ENCODE measurements around the gene BTG2. TPM values are rescaled to one million over a fixed set of nuclear protein-coding genes. Genes with fewer than 3 reads are reported as not detected.

BTG2 gene
- total RNA-seq, 3 donors from 2014 or later, result 73.0 to 101 (median 80.5) TPM

DNA sequence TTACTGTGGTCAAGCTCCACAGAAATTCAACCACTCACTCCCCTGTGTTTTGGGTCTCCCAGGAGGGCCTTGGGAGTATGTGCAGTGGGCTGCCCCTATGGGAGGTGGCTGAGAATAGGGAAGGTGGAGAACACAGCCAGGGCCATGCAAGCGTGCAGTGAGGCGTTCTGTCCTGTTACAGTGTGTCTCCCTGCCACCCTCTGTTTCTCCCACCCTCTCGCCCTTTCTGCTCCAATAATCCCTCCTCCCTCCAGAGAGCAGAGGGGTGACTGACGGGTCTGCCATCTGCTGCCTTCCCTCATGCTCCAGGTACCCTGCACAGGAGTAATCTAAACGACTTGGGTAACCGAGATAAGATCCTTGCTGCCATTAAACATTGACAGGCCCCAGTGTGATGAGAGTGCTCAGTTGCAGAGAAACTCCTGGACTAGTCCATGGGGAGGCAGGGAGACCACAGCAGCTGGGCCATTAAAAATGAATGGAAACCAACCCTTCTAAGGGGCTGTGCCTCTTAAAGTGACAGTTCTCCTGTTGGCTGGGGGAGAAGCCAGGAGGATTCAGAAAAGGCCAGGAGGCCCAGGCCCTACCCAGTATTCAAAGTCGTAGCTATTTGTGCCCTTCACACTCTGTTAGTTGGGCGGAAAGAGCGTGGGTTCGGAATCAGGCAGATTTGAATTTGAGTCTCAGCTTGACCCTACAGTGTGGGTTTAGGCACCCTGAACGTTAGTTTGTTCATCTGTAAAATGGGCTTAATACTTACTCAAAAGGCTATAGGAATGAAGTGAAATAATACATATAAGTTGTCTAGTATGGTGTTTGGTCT lies 22.4 kb upstream of the BTG2 start:
- Mint-ChIP-seq H3K27me3 (ENCODE audit: low read depth) (no peaks in the 10 kb centered on the region), H3K4me3 (no peak overlapping the region), H3K36me3 (ENCODE audit: insufficient read depth) (no peaks in the 10 kb centered on the region), H3K4me1 (ENCODE audit: low read depth) (peaks cover 53% of the 10 kb centered on the region), H3K9me3 (no peaks in the 10 kb centered on the region)
- ATAC-seq, result no peak
- no peak for DNase-seq

DNA sequence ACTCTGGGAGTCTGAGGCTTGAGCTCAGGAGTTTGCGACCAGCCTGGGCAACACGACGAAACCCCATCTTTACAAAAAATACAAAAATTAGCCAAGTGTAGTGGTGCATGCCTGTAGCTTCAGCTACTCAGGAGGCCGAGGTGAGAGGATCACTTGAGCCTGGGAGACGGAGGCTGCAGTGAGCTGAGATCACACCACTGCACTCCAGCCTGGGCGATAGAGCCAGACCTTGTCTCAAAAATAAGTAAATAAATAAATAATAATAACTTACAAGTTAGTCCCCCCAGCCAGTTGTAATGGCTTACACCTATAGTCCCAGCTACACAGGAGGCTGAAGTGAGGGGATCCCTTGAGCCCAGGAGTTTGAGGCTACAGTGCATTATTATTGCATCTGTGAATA lies 21.7 kb upstream of the BTG2 start:
- ATAC-seq (no peak), DNase-seq (no peak)
- Mint-ChIP-seq H3K27me3 (ENCODE audit: low read depth) (no peaks in the 10 kb centered on the region), H3K36me3 (ENCODE audit: insufficient read depth) (no peaks in the 10 kb centered on the region), H3K4me1 (ENCODE audit: low read depth) (peaks cover 53% of the 10 kb centered on the region), H3K9me3 (no peaks in the 10 kb centered on the region), H3K4me3 (no peak overlapping the region)

DNA sequence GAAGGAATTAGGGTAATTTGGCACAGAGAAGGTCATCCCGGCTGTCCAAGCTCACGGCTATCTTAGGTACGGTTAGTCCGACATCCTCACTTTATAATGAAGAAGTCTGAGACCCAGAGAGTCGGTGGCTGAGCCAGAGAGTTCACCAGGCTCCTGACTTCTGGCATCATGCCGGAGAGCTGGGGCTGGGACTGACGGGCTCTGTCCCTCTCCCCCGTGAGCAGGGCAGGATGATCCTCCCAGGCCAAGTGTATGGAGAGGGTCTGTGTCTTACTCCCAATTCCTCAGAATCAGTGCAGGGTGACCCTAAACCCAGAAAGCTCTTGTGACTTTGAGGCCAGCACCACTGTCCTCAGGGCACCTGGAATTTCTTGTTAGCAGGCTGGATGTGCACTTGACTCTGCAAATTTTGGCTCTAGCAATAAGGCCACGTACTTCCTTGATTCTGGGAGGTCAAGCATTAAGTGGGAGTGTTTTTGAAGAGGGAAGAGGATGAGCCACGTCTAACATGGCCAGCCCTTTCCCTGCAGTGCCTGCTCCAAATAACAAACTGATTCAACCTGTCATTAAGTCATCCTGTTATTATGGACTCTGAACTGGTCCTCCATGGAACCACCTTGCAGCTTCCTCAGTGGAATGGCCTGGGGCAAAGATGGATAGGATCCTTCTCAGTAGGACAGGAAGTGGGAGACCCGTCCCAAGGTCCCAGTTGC lies 20.8 kb upstream of the BTG2 start:
- no peaks in the 10 kb centered on the region for H3K36me3 Mint-ChIP-seq (ENCODE audit: insufficient read depth)
- H3K27me3 Mint-ChIP-seq (ENCODE audit: low read depth), result no peaks in the 10 kb centered on the region
- H3K9me3 Mint-ChIP-seq, result no peaks in the 10 kb centered on the region
- no peak overlapping the region for H3K4me3 Mint-ChIP-seq
- ATAC-seq (no peak), DNase-seq (no peak)
- H3K4me1 Mint-ChIP-seq (ENCODE audit: low read depth), result peaks cover 57% of the 10 kb centered on the region

DNA sequence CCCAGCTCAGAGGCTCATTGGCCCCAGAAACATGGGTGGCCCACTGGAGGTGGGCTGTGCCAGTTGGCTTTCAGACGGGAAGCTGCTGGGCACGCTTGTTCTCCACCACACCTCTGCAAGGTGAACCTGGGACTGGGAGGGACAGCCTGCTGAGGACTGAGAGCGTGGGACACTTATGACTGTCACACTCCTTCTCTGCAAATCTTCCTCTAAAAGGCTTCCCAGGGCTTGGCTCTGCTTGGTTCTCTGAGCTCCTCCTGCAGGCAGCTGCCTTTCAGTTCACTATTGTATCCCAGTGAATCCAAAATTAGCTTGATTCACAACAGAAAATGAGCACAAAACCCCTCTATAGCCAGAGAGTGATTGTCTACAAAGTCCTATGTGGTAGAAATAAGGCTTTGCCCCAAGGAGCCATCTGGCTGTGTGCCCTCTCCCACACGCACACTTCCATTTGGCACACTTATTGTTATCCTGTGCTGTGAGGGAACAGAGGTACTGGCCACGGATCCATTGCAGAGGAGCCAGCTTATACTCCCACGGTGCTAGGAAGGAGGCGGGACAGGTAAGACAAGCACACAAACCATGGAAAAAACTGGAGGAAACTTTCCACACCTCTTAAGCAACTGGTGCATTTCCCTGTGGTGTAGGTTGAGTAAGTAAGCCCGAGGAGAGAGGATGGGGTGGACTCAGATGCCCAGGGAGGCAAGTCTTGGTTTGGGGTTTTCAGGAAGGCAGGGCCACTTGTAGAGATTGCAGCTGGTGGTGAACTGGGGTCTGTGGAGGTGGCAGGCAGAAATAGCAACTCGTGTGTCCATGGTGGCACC lies 18.9 kb upstream of the BTG2 start:
- no peak for DNase-seq
- no peak for ATAC-seq
- Mint-ChIP-seq H3K4me3 (peak overlapping the region; percentile 54), H3K4me1 (ENCODE audit: low read depth) (peaks cover 67% of the 10 kb centered on the region), H3K27me3 (ENCODE audit: low read depth) (no peaks in the 10 kb centered on the region), H3K36me3 (ENCODE audit: insufficient read depth) (no peaks in the 10 kb centered on the region), H3K9me3 (no peaks in the 10 kb centered on the region)

DNA sequence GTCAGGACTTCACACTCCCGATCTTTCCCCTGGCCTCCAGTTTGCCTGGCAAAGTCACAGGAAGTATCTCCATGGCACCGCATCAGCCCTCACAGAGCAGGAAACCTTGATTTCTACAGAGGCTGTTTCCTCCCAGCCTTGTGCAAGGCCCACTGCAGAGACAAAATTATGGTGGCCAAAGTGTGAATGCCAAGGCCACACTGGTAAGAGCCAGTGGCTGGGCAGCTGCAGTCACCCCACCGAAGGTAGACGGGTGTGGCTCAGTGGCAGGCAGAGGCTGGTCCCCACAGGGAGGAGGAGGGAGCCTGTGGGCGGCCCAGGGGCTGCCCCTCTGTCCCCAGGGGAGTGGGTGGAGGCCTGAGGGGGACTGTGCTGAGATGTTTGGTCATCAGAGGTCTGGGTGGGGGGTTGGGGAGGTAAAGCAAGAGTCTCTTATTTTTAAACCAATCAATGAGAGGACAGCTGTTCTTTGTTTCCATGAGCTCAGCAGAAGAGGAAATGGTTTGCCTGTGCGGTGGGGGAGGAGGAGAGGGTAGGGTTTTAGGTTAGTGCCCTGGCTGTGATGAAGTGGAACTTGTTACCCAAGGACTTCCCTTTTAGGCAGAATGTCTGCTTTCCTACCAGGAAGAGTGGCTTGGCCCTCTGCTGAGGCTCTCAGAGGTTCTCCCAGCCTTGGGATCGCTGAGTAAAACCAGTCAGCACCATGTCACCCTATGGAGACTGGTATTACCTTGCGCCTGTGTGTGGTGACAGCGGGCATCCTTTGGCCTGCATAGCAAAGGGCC lies 18.0 kb upstream of the BTG2 start:
- Mint-ChIP-seq H3K4me1 (ENCODE audit: low read depth) (peaks cover 74% of the 10 kb centered on the region), H3K9me3 (no peaks in the 10 kb centered on the region), H3K27me3 (ENCODE audit: low read depth) (no peaks in the 10 kb centered on the region), H3K36me3 (ENCODE audit: insufficient read depth) (no peaks in the 10 kb centered on the region), H3K4me3 (peak overlapping the region; percentile 54)
- ATAC-seq (peak; percentile 5 to 10), DNase-seq (peak; percentile 65)

DNA sequence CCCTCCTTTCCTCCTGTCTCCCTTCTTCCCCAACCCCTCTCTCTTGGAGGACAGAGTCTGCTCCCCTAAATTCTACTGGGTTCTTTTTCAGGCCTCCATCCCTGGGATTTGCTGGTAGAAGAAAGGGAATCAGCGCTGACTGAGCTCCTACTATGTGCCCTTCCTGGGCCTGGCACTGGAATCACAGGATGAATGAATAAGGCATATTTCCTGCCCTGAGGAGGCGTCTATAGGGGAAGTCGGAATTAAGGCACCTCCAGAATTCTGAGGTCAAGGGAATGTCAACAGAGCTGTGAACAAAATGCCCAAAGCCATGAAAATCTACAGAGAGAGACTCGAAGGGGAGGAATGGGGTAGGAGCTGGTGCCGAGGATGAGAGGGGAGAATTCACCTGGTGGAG lies 17.4 kb upstream of the BTG2 start:
- no peak for ATAC-seq
- no peaks in the 10 kb centered on the region for H3K36me3 Mint-ChIP-seq (ENCODE audit: insufficient read depth)
- H3K4me1 Mint-ChIP-seq (ENCODE audit: low read depth), result peaks cover 74% of the 10 kb centered on the region
- DNase-seq, result no peak
- H3K9me3 Mint-ChIP-seq, result no peaks in the 10 kb centered on the region
- no peaks in the 10 kb centered on the region for H3K27me3 Mint-ChIP-seq (ENCODE audit: low read depth)
- peak overlapping the region; percentile 49 for H3K4me3 Mint-ChIP-seq

DNA sequence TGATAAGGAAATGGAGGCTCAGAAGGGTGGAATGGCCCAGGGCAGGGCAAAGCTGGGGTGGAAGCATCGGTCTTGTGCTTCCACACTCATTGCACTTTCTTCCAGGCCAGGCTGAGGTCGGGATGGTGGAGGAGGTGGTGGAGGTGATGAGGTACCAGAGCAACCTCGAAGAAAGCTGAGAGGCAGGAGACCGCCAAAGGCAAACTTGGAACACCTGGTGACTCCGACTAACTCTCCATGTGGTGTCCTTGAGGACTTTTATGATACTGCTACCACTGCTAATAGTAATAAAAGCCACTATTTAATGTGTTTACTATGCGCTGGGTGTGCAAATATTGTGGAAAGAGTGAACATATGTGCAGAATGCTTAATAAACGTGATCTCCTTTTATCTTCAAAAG lies 16.9 kb upstream of the BTG2 start:
- Mint-ChIP-seq H3K36me3 (ENCODE audit: insufficient read depth) (no peaks in the 10 kb centered on the region), H3K27me3 (ENCODE audit: low read depth) (no peaks in the 10 kb centered on the region), H3K4me3 (peak overlapping the region; percentile 83), H3K4me1 (ENCODE audit: low read depth) (peaks cover 74% of the 10 kb centered on the region), H3K9me3 (no peaks in the 10 kb centered on the region)
- ATAC-seq (no peak), DNase-seq (no peak)

DNA sequence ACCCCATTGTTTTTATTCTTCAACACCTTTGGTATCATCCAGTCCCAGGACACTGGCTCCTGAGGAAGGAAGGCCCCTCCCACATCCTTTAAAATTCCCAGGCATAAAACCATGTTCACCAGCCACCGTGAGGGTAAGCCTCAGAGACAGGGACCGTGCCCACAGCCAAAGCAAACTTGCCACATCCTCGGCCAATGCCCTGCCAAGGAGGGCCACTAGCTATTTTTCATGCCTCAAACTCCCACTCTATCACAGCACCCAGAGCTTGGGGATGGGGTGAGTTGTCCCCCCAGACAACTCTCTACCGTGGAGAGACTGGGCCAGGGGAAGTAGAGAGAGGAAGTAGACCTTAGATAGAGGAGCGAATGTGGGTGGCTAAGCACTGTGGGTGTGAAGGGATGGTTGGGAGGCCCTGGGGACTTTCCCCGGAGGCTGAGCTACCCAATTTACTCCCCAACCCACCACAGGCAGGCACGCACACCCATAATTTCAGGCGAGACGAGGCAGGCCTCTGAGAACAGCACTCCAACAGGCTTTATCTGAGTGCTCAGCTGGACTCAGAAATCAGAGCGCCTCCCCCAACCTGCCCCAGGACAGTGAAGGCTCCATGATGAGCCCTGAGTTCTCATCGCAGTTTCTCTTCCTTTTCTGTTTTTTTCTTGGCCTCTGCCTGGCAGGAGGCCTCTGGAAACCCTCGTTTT lies 15.9 kb upstream of the BTG2 start:
- Mint-ChIP-seq H3K36me3 (ENCODE audit: insufficient read depth) (no peaks in the 10 kb centered on the region), H3K27me3 (ENCODE audit: low read depth) (no peaks in the 10 kb centered on the region), H3K9me3 (no peaks in the 10 kb centered on the region), H3K4me1 (ENCODE audit: low read depth) (peaks cover 77% of the 10 kb centered on the region), H3K4me3 (peak overlapping the region; percentile 83)
- ATAC-seq (peak; percentile 75 to 77), DNase-seq (peak; percentile 86)

DNA sequence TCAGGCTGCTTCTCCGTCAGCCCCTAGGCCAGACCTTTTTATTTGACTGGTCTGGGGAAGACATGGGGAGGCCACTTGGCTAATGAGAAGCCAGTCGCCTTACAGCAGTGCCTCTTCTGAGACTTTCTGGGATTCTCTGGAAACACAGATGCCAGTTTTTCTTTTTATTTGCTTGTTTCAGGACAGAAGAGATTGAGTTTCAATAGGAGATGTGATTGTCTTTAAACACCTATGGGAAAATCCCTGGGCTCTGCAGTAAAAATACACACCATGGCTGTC lies 15.4 kb upstream of the BTG2 start:
- Mint-ChIP-seq H3K36me3 (ENCODE audit: insufficient read depth) (no peaks in the 10 kb centered on the region), H3K27me3 (ENCODE audit: low read depth) (no peaks in the 10 kb centered on the region), H3K9me3 (no peaks in the 10 kb centered on the region), H3K4me1 (ENCODE audit: low read depth) (peaks cover 79% of the 10 kb centered on the region), H3K4me3 (peak overlapping the region; percentile 83)
- ATAC-seq (no peak), DNase-seq (no peak)

DNA sequence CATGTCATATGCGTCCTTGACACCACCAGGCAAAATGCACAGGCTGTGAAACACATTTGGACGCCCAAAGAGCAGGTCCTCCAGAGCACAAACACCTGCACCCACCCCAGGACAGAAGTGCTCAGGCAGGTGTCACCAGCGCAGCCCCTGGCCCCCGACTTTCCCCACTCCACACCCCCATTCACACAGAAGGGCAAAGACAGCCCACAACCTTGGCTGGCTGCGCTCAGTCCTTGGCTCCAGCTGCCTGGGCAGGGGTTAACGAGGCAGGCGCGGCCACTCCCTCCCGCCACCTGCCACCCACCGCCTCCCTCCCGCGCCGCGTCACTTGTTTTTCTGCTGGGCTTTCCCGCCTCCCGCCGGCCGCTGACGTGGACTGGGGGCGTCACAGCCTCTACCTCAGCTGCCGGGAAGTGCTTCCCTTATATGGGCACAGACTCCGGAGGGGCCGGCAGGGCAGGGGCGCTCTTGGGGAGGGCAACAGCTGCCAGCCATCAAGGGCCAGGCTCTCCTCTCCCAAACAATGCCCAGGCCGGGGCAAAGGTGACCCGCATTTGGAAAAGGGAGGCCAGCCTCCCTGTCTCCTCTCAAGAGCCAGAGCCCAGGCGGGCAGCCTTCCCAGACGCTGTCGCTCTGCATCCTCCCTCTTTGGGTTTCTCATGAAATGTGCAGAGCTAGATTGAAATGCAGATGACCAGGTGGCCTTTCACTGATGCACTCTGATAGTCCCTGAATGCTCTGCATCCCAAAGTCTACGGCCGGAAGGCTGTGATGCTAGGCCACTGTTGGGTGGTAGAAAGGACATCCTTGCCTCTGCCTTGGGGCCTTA lies 14.8 kb upstream of the BTG2 start:
- Mint-ChIP-seq H3K36me3 (ENCODE audit: insufficient read depth) (no peaks in the 10 kb centered on the region), H3K4me1 (ENCODE audit: low read depth) (peaks cover 84% of the 10 kb centered on the region), H3K9me3 (no peaks in the 10 kb centered on the region), H3K27me3 (ENCODE audit: low read depth) (no peaks in the 10 kb centered on the region), H3K4me3 (peak overlapping the region; percentile 83)
- peak; percentile 98 for DNase-seq
- peak; percentile 68 to 71 for ATAC-seq

DNA sequence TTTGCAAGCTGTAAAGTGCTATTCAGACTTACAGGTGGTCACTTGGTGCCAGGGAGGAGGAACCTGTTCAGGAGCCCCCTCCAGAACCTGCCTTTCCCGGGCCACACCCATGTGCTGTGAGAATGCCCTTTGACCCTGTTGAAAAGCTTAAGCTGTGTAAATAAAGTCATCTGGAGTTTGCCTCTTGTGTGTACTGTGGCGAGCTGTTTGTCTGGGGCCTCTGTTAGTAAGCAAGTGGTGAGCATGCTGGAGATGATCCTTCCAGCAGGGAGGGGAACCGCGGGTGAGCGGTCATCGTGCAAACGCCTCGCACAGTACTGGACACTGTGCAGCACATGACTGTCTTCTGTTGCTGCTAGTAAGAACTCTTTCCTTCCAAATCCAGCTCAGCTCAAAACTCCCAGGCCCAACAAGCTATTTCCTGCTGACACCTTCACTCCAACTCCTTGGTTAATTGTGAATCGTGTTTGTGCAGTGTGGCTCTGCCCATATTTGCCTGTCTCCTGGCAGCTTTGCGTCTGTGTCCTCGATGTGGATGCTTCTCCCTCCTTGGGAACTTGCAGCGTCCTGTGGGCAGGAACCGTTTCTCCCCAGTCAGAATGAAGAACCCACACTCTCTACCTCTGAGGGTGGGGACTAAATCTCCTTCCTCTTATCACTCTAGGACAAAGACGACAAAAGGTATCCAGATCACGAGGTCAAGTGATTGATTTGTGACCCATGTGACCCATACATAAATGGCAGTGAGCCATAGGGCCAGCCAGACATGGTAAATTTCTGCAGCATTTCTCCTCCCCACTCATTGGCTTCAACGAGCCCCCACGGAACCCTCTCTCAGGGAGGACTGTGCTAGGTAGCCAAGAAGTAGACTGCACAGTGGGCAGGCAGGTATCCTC lies 13.9 kb upstream of the BTG2 start:
- DNase-seq (no peak), ATAC-seq (no peak)
- Mint-ChIP-seq H3K4me1 (ENCODE audit: low read depth) (peaks cover 85% of the 10 kb centered on the region), H3K36me3 (ENCODE audit: insufficient read depth) (no peaks in the 10 kb centered on the region), H3K9me3 (no peaks in the 10 kb centered on the region), H3K27me3 (ENCODE audit: low read depth) (no peaks in the 10 kb centered on the region), H3K4me3 (peak overlapping the region; percentile 29)

DNA sequence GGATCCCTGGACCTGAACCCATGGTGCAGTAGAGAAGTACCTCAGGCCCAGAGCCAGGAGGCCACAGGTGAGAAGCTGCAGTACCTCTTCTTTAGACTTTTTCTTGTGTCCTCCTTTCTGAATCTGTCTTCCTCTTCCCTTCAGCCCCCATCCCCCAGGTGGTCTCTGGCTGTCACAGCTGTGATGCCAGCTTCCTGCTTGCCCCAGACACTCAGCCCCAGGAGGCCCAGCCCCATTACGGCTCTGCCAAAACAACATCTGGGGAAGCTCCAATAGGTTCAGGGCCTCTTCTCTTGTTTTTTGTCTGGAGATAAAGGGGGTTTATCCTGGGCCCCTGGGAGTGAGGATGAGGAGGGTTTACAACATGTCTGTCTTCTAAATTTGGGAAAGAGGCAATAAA lies 9.5 kb upstream of the BTG2 start:
- H3K36me3 Mint-ChIP-seq (ENCODE audit: insufficient read depth), result no peaks in the 10 kb centered on the region
- peaks cover 72% of the 10 kb centered on the region for H3K4me1 Mint-ChIP-seq (ENCODE audit: low read depth)
- no peak overlapping the region for H3K4me3 Mint-ChIP-seq
- H3K9me3 Mint-ChIP-seq, result no peaks in the 10 kb centered on the region
- ATAC-seq (no peak), DNase-seq (no peak)
- H3K27me3 Mint-ChIP-seq (ENCODE audit: low read depth), result no peaks in the 10 kb centered on the region

All from activated T-cell treated with anti-CD3 and anti-CD28 coated beads, Interleukin-2, amount 50 U/mL, for 4 hours (primary cell).